ENCODE measurements around the gene ABCB1. TPM values are rescaled to one million over a fixed set of nuclear protein-coding genes. Genes with fewer than 3 reads are reported as not detected.

Gene ABCB1
- total RNA-seq, result 10 to 100 TPM in 2 of 4 donors, 1 to 10 TPM in 2; 5.6 to 18.4 (median 8.2) TPM

DNA sequence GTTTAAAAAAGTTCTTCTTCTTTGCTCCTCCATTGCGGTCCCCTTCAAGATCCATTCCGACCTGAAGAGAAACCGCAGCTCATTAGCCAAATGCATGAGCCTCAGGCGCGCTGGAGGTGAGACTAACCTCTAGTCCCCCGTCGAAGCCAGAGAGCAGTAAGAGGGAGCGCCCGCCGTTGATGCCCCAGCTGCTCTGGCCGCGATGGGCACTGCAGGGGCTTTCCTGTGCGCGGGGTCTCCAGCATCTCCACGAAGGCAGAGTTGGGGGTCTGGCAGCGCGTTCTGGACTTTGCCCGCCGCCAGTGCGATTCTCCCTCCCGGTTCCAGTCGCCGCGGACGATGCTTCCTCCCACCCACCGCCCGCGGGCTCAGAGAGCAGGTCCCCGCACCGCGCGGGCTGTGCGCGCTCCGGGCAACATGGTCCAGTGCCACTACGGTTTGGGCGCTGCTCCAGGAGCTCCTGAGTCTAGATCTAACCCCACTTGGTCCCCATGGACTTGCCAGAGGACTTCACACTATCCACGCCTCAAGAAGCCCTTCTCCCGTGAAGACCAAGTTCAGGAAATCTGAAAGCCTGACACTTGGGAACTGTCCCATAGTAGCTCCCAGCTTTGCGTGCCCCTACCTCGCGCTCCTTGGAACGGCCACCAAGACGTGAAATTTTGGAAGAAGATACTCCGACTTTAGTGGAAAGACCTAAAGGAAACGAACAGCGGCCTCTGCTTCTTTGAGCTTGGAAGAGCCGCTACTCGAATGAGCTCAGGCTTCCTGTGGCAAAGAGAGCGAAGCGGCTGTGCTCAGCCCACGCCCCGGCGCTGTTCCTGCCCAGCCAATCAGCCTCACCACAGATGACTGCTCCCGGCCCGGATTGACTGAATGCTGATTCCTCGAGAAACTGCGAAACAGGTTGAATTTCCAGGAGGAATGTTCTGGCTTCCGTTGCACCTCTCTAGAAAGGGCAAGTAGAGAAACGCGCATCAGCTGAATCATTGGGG, at the start of gene ABCB1:
TSS of gene ABCB1 (minus strand) at position 755 of the 995 bp plus-strand sequence. CDS start at position 55, 700 bp downstream.
- Histone ChIP-seq H3K27ac (peak within 1 kb of the TSS in 3 of 4 donors; percentile 46 to 70 (median 65)), H3K4me3 (peak within 1 kb of the TSS; percentile 34 to 58), H3K9me3 (no peaks in the 10 kb centered on the region), H3K27me3 (peaks cover 50% of the 10 kb centered on the region), H3K36me3 (no peaks in the 10 kb centered on the region), H3K4me1 (peaks cover 0 to 22% (median 0%) of the 10 kb centered on the region in 3 donors)
- 6 to 8% methylated on average over 8 to 13 of the region's 61 CpGs for WGBS, 2 donors (ENCODE audit: low coverage in 1 of 2)
- TF ChIP-seq EP300 (IDR thresholded peaks at IDR 0.05) (no peak), POLR2AphosphoS5 (IDR thresholded peaks at IDR 0.05) (peak; percentile 57), POLR2A (IDR thresholded peaks at IDR 0.05) (peak in 1 of 2 donors; percentile 27)
- peak; percentile 92 for ATAC-seq

DNA sequence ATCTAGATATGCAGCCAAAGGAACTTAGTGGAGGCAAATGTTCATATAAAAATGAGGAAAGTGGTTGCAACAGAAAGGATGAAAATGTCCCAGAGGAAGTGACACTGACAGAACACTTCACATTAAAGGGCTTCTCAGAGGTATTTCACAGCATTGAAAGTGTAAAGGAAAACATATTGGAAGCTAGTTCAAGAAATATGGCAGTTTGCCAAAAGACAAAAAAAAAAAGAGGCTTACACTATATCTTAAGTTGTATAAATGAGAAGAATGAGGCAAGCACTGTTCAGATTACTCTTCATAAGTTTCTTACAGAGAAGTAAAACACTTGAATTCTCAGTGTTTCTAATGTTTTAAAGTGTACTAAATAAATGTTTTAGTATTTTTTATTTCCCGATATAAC, 47.6 kb upstream of the ABCB1 start:
- no peaks in the 10 kb centered on the region for H3K9me3 ChIP-seq
- H3K4me1 ChIP-seq, result no peaks in the 10 kb centered on the region
- WGBS, 2 donors (ENCODE audit: low coverage in 1 of 2), result 93 to 100% methylated on average over 1 of the region's 1 CpG
- H3K4me3 ChIP-seq, result no peak overlapping the region
- no peaks in the 10 kb centered on the region for H3K36me3 ChIP-seq
- no peak overlapping the region for H3K27ac ChIP-seq
- no peak for ATAC-seq
- H3K27me3 ChIP-seq, result no peaks in the 10 kb centered on the region
- TF ChIP-seq, protein P1, sequence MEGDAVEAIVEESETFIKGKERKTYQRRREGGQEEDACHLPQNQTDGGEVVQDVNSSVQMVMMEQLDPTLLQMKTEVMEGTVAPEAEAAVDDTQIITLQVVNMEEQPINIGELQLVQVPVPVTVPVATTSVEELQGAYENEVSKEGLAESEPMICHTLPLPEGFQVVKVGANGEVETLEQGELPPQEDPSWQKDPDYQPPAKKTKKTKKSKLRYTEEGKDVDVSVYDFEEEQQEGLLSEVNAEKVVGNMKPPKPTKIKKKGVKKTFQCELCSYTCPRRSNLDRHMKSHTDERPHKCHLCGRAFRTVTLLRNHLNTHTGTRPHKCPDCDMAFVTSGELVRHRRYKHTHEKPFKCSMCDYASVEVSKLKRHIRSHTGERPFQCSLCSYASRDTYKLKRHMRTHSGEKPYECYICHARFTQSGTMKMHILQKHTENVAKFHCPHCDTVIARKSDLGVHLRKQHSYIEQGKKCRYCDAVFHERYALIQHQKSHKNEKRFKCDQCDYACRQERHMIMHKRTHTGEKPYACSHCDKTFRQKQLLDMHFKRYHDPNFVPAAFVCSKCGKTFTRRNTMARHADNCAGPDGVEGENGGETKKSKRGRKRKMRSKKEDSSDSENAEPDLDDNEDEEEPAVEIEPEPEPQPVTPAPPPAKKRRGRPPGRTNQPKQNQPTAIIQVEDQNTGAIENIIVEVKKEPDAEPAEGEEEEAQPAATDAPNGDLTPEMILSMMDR (IDR thresholded peaks at IDR 0.05), result no peak
- TF ChIP-seq EP300 (IDR thresholded peaks at IDR 0.05), result no peak
- TF ChIP-seq POLR2A (IDR thresholded peaks at IDR 0.05), result no peak
- TF ChIP-seq POLR2AphosphoS5 (IDR thresholded peaks at IDR 0.05), result no peak

DNA sequence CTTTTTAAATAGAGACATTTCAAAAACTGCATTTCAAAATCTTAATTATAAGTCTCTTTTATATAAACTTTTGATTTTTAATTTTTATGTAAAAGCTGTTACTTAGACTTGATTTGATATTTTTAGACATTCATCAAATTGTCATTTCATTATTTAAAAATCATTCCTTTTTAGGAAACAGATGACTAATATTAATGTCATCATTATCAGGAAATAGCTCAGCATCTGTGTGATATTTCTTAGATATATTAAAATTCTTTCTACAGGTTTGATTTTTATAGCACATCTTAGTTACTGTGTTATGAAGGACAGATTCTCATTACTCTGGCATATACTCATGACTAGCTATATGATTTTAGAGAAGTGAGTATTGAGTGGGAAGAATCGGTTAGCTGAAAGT, 44.8 kb upstream of the ABCB1 start:
- TF ChIP-seq POLR2AphosphoS5 (IDR thresholded peaks at IDR 0.05) (no peak), EP300 (IDR thresholded peaks at IDR 0.05) (no peak), POLR2A (IDR thresholded peaks at IDR 0.05) (no peak)
- TF ChIP-seq, protein P1 (IDR thresholded peaks at IDR 0.05), result no peak
- no peaks in the 10 kb centered on the region for H3K9me3 ChIP-seq
- no peaks in the 10 kb centered on the region for H3K27me3 ChIP-seq
- no peaks in the 10 kb centered on the region for H3K36me3 ChIP-seq
- H3K4me1 ChIP-seq, result no peaks in the 10 kb centered on the region
- no peak overlapping the region for H3K4me3 ChIP-seq
- H3K27ac ChIP-seq, result no peak overlapping the region
- 86 to 89% methylated on average over 1 of the region's 1 CpG for WGBS, 2 donors (ENCODE audit: low coverage in 1 of 2)
- ATAC-seq, result no peak

DNA sequence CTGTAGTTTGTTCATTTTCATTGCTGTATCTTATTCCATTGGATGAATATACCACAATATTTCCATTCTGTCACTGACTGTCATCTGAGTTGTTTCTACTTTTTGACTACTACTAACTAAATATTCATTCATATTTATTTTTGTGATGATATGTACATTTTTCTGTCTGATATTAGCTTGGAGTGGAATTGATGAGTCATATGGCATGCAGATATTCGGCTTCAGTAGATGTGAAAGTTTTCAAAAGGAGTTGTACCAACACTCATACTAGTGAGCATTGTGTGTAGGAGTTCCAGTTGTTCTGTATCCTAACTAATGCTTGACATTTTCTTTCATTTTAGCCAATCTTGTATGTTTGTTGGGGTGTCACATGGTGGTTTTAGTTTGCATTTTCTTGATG, 35.2 kb upstream of the ABCB1 start:
- Histone ChIP-seq H3K36me3 (no peaks in the 10 kb centered on the region), H3K9me3 (no peaks in the 10 kb centered on the region), H3K27me3 (no peaks in the 10 kb centered on the region), H3K4me1 (no peaks in the 10 kb centered on the region), H3K4me3 (no peak overlapping the region), H3K27ac (no peak overlapping the region)
- WGBS, 2 donors (ENCODE audit: low coverage in 1 of 2), result 63 to 77% methylated on average over 1 of the region's 1 CpG
- TF ChIP-seq EP300 (IDR thresholded peaks at IDR 0.05), result no peak
- TF ChIP-seq, protein P1 (IDR thresholded peaks at IDR 0.05), result no peak
- TF ChIP-seq POLR2AphosphoS5 (IDR thresholded peaks at IDR 0.05), result no peak
- no peak for TF ChIP-seq POLR2A (IDR thresholded peaks at IDR 0.05)
- no peak for ATAC-seq

DNA sequence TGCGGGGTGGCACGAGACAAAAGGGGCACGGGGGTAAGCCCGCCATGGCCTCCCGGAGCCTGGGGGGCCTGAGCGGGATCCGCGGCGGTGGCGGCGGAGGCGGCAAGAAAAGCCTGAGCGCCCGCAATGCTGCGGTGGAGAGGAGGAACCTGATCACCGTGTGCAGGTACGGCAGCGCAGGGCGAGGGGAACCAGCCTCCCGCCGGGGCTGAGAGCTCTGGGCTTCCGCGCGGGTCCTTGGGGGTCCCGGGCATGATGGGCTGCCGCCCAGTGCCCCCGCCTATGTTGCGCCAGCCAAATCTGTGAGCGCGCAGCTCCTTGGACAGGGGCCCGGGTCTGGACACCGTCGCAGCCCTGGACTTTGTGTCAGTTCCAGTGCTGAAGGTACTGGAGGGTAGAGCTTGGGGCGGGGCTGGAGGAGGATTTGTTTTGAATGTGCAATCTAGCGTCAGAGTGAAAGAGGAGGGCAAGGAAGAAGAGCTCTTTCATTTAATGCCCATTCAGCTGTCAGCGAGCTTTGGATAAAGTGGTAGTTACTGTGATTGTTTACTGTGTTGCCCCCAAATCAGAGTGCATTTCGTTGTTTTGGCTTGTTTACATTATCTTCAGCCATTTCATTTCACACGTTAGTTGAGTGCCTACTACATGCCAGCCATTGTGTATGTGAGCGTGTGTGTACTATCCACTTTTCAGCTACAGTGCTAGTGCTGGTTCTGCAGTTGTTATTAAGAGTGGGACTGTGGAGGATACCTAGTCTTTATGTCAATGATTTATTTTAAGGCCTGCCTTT, 28.3 kb upstream of the ABCB1 start:
- 19 to 34% methylated on average over 4 to 6 of the region's 39 CpGs for WGBS, 2 donors (ENCODE audit: low coverage in 1 of 2)
- peak overlapping the region in 2 of 4 donors; percentile 55 to 70 for H3K27ac ChIP-seq
- H3K4me1 ChIP-seq, result peaks cover 0 to 19% (median 3%) of the 10 kb centered on the region in 3 donors
- H3K36me3 ChIP-seq, result no peaks in the 10 kb centered on the region
- no peak for TF ChIP-seq EP300 (IDR thresholded peaks at IDR 0.05)
- TF ChIP-seq, protein P1 (IDR thresholded peaks at IDR 0.05), result no peak
- no peak for TF ChIP-seq POLR2A (IDR thresholded peaks at IDR 0.05)
- TF ChIP-seq POLR2AphosphoS5 (IDR thresholded peaks at IDR 0.05), result peak; percentile 5
- peaks cover 6% of the 10 kb centered on the region for H3K27me3 ChIP-seq
- no peaks in the 10 kb centered on the region for H3K9me3 ChIP-seq
- H3K4me3 ChIP-seq, result peak overlapping the region; percentile 36 to 66
- peak; percentile 9 for ATAC-seq
